ENCODE data around the gene FOXN3. TPM values are rescaled to one million over a fixed set of nuclear protein-coding genes. Genes with fewer than 3 reads are reported as not detected.

The FOXN3 gene
- total RNA-seq, 1 donor from 2014 or later = 41.4 TPM

DNA sequence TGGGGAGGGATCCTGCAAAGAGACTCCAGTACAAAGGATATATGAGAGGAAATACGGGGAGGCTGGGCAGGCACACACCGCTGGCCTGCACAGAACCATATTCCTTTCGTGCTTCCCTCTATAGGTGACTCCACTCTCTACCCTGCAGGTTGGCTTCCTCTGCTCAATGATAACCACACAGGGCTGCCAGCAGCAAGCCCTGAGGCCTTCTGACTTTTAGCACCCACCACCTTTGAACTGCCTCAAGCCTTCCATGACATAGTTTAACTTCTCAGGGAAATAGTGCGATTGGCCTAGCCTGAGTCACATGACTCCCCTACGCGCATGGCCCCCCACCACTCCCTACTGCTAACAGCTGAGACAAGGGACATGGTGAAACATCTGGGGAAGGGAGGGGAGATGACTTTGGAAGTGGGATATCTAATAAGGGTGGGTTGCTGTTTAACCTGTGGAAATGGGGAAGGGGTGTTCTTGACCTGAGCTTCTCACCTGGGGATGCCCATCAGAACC, 3.0 kb upstream of the FOXN3 start:
- TF ChIP-seq, protein P1, sequence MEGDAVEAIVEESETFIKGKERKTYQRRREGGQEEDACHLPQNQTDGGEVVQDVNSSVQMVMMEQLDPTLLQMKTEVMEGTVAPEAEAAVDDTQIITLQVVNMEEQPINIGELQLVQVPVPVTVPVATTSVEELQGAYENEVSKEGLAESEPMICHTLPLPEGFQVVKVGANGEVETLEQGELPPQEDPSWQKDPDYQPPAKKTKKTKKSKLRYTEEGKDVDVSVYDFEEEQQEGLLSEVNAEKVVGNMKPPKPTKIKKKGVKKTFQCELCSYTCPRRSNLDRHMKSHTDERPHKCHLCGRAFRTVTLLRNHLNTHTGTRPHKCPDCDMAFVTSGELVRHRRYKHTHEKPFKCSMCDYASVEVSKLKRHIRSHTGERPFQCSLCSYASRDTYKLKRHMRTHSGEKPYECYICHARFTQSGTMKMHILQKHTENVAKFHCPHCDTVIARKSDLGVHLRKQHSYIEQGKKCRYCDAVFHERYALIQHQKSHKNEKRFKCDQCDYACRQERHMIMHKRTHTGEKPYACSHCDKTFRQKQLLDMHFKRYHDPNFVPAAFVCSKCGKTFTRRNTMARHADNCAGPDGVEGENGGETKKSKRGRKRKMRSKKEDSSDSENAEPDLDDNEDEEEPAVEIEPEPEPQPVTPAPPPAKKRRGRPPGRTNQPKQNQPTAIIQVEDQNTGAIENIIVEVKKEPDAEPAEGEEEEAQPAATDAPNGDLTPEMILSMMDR (conservative IDR thresholded peaks at IDR 0.05) = no peak
- no peak for DNase-seq (ENCODE audit: low read depth, low spot score)
- H3K4me1 Mint-ChIP-seq = peaks cover 29% of the 10 kb centered on the region
- H3K27ac Mint-ChIP-seq (ENCODE audit: unreplicated experiment) = no peak overlapping the region
- H3K36me3 Mint-ChIP-seq (ENCODE audit: low read depth) = no peaks in the 10 kb centered on the region
- H3K4me3 Mint-ChIP-seq = peak overlapping the region; percentile 83
- no peaks in the 10 kb centered on the region for H3K9me3 Mint-ChIP-seq
- peaks cover 4% of the 10 kb centered on the region for H3K27me3 Mint-ChIP-seq (ENCODE audit: low read depth)

DNA sequence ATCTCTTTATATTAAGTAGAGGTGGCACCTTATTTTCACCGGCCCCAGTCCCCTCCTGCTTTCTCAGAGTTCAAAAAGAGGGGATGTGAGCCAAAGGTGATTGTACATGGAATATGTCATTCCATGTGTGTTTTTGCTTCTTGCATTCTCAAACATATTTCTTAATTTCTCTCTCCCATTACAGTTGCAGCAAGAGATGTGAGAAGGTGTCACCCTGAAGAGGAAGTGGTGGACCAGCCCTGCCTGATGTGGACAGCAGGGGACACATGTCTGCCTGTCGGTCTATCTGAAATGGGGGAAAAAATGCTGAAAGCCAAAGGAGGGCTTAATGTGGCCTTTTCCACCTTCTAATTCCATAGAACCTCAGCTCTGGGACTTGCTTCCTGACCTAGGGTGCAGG, 1.9 kb upstream of the FOXN3 start:
- DNase-seq (ENCODE audit: low read depth, low spot score) = no peak
- Mint-ChIP-seq H3K27me3 (ENCODE audit: low read depth) (peaks cover 4% of the 10 kb centered on the region), H3K9me3 (no peaks in the 10 kb centered on the region), H3K4me3 (peak overlapping the region; percentile 83), H3K27ac (ENCODE audit: unreplicated experiment) (no peak overlapping the region), H3K36me3 (ENCODE audit: low read depth) (no peaks in the 10 kb centered on the region), H3K4me1 (peaks cover 26% of the 10 kb centered on the region)
- TF ChIP-seq, protein P1 (conservative IDR thresholded peaks at IDR 0.05) = no peak

DNA sequence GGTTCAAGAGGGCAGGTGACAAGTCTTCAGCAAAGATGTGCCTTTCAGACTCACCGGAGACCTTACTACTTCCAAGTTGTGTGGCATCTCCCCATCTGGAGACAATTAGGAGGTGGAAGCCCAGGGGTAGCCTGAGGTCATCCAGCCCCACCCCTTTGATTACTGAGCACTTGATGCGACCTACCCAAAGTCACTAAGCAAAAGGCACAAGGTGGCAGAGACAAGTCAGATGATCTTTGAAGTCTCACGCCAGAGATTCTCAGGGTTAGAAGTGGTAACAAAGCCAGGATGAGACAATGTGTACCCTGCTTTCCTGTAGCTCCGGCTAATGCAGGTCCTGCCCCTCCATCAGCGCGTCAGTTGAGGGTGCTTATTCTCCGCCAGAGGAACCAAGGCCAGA, 1.4 kb upstream of the FOXN3 start:
- TF ChIP-seq, protein P1 (conservative IDR thresholded peaks at IDR 0.05) = no peak

DNA sequence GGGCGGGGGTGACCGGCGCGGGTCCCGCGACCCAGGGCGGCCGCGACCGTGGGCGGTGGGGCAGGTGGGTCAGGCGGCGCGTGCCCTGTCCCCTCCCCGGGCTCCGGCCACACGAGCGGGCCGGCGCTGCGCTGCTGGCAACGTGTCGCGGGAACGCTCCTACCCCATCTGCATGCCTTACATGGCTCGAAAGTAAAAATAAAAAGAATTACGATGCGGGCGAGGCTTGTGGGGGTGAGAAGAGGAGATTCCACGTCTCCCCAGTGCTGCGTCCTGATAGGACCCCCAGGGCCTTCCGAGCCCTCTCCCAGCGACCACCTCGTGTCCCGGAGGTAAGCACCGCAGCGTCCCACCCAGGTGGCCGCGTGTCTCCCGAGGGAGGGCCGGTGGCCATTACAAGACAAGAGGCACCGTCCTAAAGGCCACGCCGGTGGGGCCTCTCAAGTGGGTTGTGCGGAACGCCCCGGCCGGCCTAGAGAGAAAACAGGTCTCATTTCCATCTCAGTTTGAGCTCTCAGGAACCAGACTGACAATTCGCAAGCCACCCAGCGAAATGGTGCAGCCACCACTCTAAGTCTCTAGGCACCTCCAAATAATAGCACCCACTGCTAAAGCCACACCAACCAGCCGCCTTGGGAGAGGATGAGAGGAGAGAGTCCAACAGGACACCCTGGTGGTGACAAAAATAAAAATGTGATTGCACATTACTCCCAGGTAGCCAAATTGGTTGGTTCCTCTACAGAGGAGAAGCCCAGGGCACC, 612 bp upstream of the FOXN3 start:
- Mint-ChIP-seq H3K9me3 (no peaks in the 10 kb centered on the region), H3K4me1 (peaks cover 21% of the 10 kb centered on the region), H3K36me3 (ENCODE audit: low read depth) (no peaks in the 10 kb centered on the region), H3K4me3 (peak overlapping the region; percentile 87), H3K27me3 (ENCODE audit: low read depth) (peaks cover 4% of the 10 kb centered on the region), H3K27ac (ENCODE audit: unreplicated experiment) (peak overlapping the region; percentile 57)
- TF ChIP-seq, protein P1 (conservative IDR thresholded peaks at IDR 0.05) = peak; percentile 65
- peak; percentile 38 for DNase-seq (ENCODE audit: low read depth, low spot score)

More for the DNA sequence above, 1.4 kb upstream of the FOXN3 start:
- no peaks in the 10 kb centered on the region for H3K9me3 Mint-ChIP-seq
- H3K27ac Mint-ChIP-seq (ENCODE audit: unreplicated experiment) = no peak overlapping the region
- no peak for DNase-seq (ENCODE audit: low read depth, low spot score)
- peaks cover 21% of the 10 kb centered on the region for H3K4me1 Mint-ChIP-seq
- peaks cover 4% of the 10 kb centered on the region for H3K27me3 Mint-ChIP-seq (ENCODE audit: low read depth)
- H3K36me3 Mint-ChIP-seq (ENCODE audit: low read depth) = no peaks in the 10 kb centered on the region
- H3K4me3 Mint-ChIP-seq = peak overlapping the region; percentile 76

DNA sequence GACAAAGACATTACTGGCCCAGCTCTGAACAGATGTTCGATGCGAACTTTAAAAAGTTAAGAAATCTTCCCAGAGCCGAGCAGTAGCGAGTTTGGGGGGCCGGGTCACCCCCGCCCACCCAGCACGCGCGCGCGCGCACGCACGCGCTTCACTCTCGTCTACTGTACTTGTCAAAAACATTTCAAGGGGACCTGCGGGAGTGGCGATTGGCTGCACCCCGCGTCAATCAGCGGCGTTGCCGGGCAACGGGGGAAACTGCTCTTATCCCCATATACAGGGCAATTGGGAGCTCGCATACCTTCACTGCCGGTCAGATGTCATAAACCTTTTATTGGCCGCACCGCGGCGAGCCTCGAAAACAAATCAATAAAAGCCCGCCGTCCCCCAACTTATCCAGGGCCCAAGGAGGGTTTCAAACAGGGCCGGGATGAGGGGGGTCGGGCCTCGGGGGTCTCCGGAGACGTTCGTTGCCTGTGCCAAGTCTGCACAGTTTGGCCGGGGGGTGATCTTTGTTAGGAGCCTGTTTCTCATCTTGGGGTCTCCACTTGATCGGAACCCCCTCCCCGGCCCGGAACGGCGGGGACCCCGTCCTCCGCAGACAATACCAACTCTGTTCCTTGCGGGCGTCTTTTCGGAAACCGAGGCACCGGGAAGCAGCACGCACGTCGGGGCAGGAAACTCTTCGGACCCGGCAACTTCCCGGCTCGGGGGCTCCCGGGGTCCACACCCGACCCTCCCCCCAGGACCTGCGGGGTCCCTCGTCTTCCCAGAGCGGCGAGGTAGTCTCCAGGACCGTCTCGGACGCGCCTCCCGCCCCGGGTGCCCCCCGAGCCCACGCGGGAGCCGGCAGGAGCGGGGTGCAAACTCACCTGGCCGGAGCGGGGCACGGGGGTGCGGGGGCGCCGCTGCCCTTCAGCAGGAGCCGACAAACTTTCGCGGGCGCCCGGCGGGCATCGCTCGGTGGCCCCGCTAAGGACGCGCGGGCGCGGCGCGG, 734 bp downstream of the FOXN3 start:
- peaks cover 21% of the 10 kb centered on the region for H3K4me1 Mint-ChIP-seq
- H3K9me3 Mint-ChIP-seq = no peaks in the 10 kb centered on the region
- peaks cover 4% of the 10 kb centered on the region for H3K27me3 Mint-ChIP-seq (ENCODE audit: low read depth)
- TF ChIP-seq, protein P1 (conservative IDR thresholded peaks at IDR 0.05) = no peak
- peak overlapping the region; percentile 98 for H3K4me3 Mint-ChIP-seq
- H3K36me3 Mint-ChIP-seq (ENCODE audit: low read depth) = peaks cover 9% of the 10 kb centered on the region
- H3K27ac Mint-ChIP-seq (ENCODE audit: unreplicated experiment) = peak overlapping the region; percentile 32
- peak; percentile 97 for DNase-seq (ENCODE audit: low read depth, low spot score)

Data from neural crest cell (in vitro differentiated cells).